ENCODE data around the gene SLC25A21.

- no peak for TF ChIP-seq CTCF (IDR thresholded peaks at IDR 0.05; ENCODE audit: low read depth, low read length, poor library complexity, severe bottlenecking)
- no peak for TF ChIP-seq EZH2phosphoT487 (IDR thresholded peaks at IDR 0.05; ENCODE audit: borderline replicate concordance, low read length)
Measured at GRCh38 chr14:37118673-37119366, 53.6 kb downstream of the SLC25A21 start.

Data from DOHH2 (cell line).